Thyroid gland (tissue), 4 donors: Measurements from ENCODE around the gene ZMYM4. TPM values are rescaled to one million over a fixed set of nuclear protein-coding genes. Genes with fewer than 3 reads are reported as not detected.

Experiments used
- DNase-seq, 2 donors: peaks; one replicate each; pipeline ENCODE4 v3.0.0-alpha.2; 2019
- H3K27ac ChIP-seq, 3 donors: fragments of 200-600 bp; sonication (generic); 1 replicate in 2 of 3; 2 replicates in 1 of 3; pipeline ENCODE4 v1.5.1; 2016 to 2019; ENCODE audit warnings: mild to moderate bottlenecking in 1 of 3, moderate library complexity in 1 of 3
- H3K27me3 ChIP-seq: fragments of 200-600 bp; sonication (generic); one replicate; pipeline ENCODE4 v1.5.1; 2019
- H3K36me3 ChIP-seq, 2 donors: fragments of 200-600 bp; sonication (generic); one replicate each; pipeline ENCODE4 v1.5.1; 2016 to 2019
- H3K4me1 ChIP-seq, 2 donors: fragments of 200-600 bp; sonication (generic); one replicate each; pipeline ENCODE4 v1.5.1; 2017 to 2019
- H3K4me3 ChIP-seq, 3 donors: fragments of 200-600 bp; sonication (generic); replicated peaks in 1 of 3; 1 replicate in 2 of 3; 2 replicates in 1 of 3; pipeline ENCODE4 v1.5.1; 2016; ENCODE audit warnings: mild to moderate bottlenecking in 1 of 3
- H3K9me3 ChIP-seq: fragments of 200-600 bp; sonication (generic); one replicate; pipeline ENCODE4 v1.5.1; 2017
- POLR2A ChIP-seq, 2 donors: fragments of 450-650 bp; IDR thresholded peaks; one replicate each; pipeline ENCODE4 v1.6.1; 2017; ENCODE audit warnings: antibody characterized with exemption in 2 of 2, mild to moderate bottlenecking in 2 of 2, moderate library complexity in 1 of 2
- WGBS, 2 donors: methylation state at CpG; one replicate each; pipeline ENCODE4 v1.1.5; 2017; 5-methylcytosine and 5-hydroxymethylcytosine counted together
- intact Hi-C: fragments of 100-400 bp; cut with DNase I; formaldehyde crosslinking; loops from one replicate; pipeline ENCODE4 v1.15.1; 2023
- small RNA-seq: library from RNA; depleted of rRNA; stranded (forward); fragments of <200 nt; gene quantifications from one replicate; pipeline ENCODE3, GENCODE V24; 2016
- total RNA-seq, 4 donors: library from RNA; depleted of rRNA; stranded (reverse); fragments of >200 nt; gene quantifications; one replicate each; pipeline ENCODE4 v1.2.3, GENCODE V29; 2016
- TF ChIP-seq, protein P1 (sequence below), 6 experiments: fragments of 200-600 bp in 3 of 6; fragments of 450-650 bp in 3 of 6; sonication (generic) in 3 of 6; IDR thresholded peaks; one replicate each; pipeline ENCODE4 v1.5.1; 2016 to 2019; ENCODE audit warnings: antibody characterized with exemption in 6 of 6, mild to moderate bottlenecking in 2 of 6, inconsistent platforms in 1 of 6, moderate library complexity in 1 of 6

The ZMYM4 gene
- total RNA-seq, 4 donors from 2014 or later: 46.8 to 71.6 (median 56.0) TPM

DNA sequence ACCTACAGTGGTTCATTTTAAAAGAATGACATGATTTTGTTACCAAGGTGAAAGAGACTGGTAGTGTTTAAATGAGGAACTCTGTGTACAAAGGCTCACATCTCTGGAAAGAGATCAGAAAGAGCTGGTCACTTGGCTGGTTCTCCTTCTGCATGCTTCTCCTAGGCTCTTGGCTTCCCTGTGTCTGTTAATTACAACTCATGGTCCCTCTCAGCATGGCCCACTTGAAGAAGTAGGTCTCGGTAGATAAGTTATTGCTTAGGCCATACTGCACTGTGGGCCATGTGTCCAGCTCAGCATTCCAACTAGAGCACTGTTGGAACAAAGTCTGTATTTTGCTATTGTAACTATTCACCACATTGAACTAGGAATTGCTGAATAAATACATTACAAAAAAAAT is 197.6 kb downstream of the ZMYM4 start:
- WGBS, 2 donors: 48 to 73% methylated on average over 1 of the region's 1 CpG
- peak in 1 of 2 donors; percentile 13 for DNase-seq
- TF ChIP-seq, protein P1, sequence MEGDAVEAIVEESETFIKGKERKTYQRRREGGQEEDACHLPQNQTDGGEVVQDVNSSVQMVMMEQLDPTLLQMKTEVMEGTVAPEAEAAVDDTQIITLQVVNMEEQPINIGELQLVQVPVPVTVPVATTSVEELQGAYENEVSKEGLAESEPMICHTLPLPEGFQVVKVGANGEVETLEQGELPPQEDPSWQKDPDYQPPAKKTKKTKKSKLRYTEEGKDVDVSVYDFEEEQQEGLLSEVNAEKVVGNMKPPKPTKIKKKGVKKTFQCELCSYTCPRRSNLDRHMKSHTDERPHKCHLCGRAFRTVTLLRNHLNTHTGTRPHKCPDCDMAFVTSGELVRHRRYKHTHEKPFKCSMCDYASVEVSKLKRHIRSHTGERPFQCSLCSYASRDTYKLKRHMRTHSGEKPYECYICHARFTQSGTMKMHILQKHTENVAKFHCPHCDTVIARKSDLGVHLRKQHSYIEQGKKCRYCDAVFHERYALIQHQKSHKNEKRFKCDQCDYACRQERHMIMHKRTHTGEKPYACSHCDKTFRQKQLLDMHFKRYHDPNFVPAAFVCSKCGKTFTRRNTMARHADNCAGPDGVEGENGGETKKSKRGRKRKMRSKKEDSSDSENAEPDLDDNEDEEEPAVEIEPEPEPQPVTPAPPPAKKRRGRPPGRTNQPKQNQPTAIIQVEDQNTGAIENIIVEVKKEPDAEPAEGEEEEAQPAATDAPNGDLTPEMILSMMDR (IDR thresholded peaks at IDR 0.05): no peak
- no peak for TF ChIP-seq POLR2A (IDR thresholded peaks at IDR 0.05)

DNA sequence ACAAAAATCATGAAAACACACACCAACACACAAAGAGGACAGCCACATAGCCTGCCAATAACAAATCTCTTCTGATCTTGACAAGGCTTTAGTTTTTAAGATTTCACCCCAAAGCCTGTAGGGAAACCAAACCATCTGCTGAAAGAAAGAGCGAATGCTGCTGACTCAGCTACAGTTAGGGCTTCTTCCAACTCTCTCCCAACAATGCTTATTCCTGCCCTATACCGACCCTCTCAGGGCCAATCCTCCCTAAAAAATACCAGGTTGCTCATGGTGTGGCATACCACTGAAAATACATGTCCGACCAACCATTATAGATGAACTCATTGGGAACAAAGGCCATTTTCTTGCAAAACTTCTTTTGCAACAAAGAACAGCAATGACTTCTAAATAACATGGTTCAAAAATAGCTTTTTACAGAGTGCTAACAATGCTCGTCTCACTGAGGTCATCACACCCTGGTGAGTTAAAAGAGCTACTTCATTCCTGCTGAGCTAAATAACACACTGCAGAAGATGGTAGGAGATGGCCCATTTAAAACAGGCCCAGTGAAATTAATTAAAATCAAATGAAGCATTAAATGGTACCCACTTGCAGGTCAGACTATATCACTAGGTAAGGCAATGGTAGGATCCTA is 202.6 kb downstream of the ZMYM4 start:
- Histone ChIP-seq H3K27me3 (no peaks in the 10 kb centered on the region), H3K4me1 (no peaks in the 10 kb centered on the region), H3K9me3 (no peaks in the 10 kb centered on the region), H3K4me3 (no peak overlapping the region), H3K36me3 (peaks cover 0 to 13% of the 10 kb centered on the region in 2 donors), H3K27ac (no peak overlapping the region)
- no peak for TF ChIP-seq POLR2A (IDR thresholded peaks at IDR 0.05)
- TF ChIP-seq, protein P1 (IDR thresholded peaks at IDR 0.05): no peak
- no peak for DNase-seq
- intact Hi-C loops: no loop called here
- WGBS, 2 donors: 92 to 96% methylated on average over 4 of the region's 4 CpGs

More for the DNA sequence above, 197.6 kb downstream of the ZMYM4 start:
- H3K27ac ChIP-seq: no peak overlapping the region
- intact Hi-C loops: no loop called here
- H3K36me3 ChIP-seq: peaks cover 21 to 25% of the 10 kb centered on the region in 2 donors
- no peaks in the 10 kb centered on the region for H3K9me3 ChIP-seq
- H3K4me1 ChIP-seq: no peaks in the 10 kb centered on the region
- H3K4me3 ChIP-seq: no peak overlapping the region
- H3K27me3 ChIP-seq: no peaks in the 10 kb centered on the region

Small RNA genes lying within 50 kb of the gene (small RNA-seq; reads per million reads assigned to genes)
- gene RF00091: not detected

Other genes starting within 250 kb of the ZMYM4 start
- gene ZMYM6, start 236.8 kb upstream of the ZMYM4 start, total RNA-seq: 10 to 100 TPM; 26.0 to 33.0 (median 27.5) TPM
- gene ZMYM1, start 189.3 kb upstream of the ZMYM4 start, total RNA-seq: 10 to 100 TPM; 16.9 to 21.0 (median 19.2) TPM
- 100 to 1,000 TPM; 178 to 299 (median 239) TPM for gene SFPQ, start 75.6 kb upstream of the ZMYM4 start, total RNA-seq